Stimulated activated CD4-positive, alpha-beta T cell treated with anti-CD3 and anti-CD28 coated beads, Interleukin-1b, Interleukin-23, amount 100 ng/mL, for 1 hour (primary cell): ENCODE measurements around the gene MFSD12.
A peak's percentile ranks its signal among the peaks of the same experiment; 100 is the strongest.

Experiments used
- DNase-seq, 2 donors: peaks; one replicate each; pipeline ENCODE4 v3.0.0-alpha.2; 2020; ENCODE audit warnings: low read depth in 2 of 2

MFSD12 gene

GRCh38 chr19:3557461-3558248, at the start of gene MFSD12:
TSS of gene MFSD12 (minus strand) at chr19:3557586. CDS start at chr19:3557403, 183 bp downstream.
- DNase-seq: peak; percentile 85 to 89

- peak in 1 of 2 donors; percentile 42 for DNase-seq
These were observed 49.4 kb upstream of the MFSD12 start, which contains the start of gene TBXA2R for GRCh38 chr19:3606690-3607289. TSS of gene TBXA2R (minus strand) at chr19:3606875. CDS start at chr19:3600634, 6,241 bp downstream.

DNA sequence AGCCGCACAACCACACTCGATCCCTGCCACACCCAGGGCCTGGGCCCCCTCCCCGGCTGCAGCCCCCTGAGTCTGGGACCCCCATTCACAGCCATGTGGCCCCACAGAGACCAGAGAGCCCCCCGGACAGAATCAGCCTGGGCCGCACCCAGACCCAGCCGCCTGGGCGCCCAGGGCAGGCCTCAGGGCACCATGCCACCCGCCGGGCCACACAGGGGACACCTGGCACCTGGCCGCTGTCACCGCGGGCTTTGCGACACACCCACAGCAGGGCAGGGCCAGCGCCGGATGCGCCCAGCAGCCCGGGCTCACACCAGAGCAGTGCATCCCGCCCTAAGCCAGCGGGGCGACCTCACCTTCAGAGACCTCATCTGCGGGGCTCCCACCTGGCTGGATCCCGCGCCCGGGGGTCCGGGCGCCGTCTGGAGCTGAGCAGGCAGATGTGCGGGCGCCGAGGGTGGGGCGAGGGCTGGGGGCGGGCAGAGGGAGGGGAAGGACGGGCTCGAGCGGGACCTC, 48.8 kb upstream of the MFSD12 start:
- DNase-seq: no peak

DNA sequence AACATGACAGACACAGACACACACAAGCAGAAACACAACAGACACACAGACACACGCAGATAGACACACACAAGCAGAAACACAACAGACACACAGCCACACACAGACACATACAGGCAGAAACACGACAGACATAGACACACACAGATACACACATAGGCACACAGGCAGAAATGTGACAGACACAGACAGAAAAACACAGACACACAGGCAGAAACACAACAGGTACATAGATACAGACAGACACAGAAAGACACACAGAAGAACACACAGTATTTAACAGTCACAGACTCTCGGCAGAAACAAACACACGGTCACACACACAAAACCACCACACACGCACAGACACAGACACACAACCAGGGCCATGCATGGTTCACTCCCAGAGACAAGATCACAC, 48.4 kb upstream of the MFSD12 start:
- no peak for DNase-seq

- no peak for DNase-seq
These were observed 48.0 kb upstream of the MFSD12 start for GRCh38 chr19:3605361-3605760.

- no peak for DNase-seq
These were observed 47.6 kb upstream of the MFSD12 start for GRCh38 chr19:3604987-3605343.

GRCh38 chr19:3604227-3604986, 47.0 kb upstream of the MFSD12 start:
- DNase-seq: no peak

DNA sequence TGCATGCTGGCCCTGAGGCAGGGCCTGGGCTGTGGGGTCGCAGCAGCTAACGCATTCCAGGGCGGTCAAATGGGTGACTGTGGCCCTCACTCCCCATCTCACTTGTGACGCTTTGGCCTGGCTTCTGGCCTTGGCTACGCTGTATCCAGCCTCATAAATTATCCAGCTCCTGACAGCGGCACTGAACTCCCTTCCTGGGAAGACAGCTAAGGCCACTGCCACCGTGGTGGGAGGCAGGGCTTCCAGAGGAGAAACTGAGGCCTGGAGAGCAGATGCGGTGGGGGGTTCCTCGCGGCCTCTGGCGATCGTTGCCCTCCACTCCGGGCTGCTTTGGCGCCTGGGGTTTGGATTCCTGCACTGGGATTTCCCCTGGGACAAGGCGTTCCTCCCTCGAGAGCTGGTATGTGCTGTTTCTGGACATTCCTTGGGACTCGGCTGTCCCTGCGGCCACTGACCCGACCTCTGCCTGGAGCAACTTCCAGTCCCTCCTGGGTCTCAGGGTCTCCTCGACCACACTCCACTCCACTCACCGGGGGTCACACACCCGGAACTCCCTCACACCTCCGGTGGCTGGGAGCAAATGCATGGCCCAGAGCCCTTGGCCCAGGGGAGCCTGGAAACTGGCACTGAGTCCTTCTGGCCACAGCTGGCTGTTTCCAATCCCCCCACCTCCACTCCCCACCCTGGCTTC, 45.9 kb upstream of the MFSD12 start:
- no peak for DNase-seq

- no peak for DNase-seq
These were observed 43.6 kb upstream of the MFSD12 start for GRCh38 chr19:3601021-3601420.

GRCh38 chr19:3599776-3600187, 42.4 kb upstream of the MFSD12 start:
- no peak for DNase-seq

- DNase-seq: no peak
These were observed 38.2 kb upstream of the MFSD12 start for GRCh38 chr19:3595521-3596061.

DNA sequence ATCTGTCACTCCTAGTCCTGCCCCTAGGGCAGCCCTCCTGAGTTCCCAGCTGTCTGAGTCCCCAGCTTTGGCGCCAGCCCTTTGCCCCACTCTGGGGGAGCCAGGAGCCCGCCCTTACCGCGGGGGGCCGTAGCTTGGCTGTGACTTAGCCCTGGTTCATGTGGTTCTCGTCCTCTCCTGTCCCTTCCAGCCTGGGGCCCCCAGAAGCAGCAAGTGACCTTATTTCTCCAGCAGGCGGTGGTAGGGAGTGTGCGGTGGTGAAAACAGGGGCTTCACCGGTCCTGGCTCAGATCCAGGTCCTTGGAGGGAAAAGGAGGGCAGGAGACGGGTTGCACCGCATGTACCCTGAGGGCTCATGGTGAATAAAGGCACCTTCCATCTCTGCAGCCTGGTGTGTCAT, 35.8 kb upstream of the MFSD12 start:
- no peak for DNase-seq

- no peak for DNase-seq
These were observed 34.7 kb upstream of the MFSD12 start for GRCh38 chr19:3591876-3592613.

- no peak for DNase-seq
These were observed 33.7 kb upstream of the MFSD12 start for GRCh38 chr19:3590991-3591659.

DNA sequence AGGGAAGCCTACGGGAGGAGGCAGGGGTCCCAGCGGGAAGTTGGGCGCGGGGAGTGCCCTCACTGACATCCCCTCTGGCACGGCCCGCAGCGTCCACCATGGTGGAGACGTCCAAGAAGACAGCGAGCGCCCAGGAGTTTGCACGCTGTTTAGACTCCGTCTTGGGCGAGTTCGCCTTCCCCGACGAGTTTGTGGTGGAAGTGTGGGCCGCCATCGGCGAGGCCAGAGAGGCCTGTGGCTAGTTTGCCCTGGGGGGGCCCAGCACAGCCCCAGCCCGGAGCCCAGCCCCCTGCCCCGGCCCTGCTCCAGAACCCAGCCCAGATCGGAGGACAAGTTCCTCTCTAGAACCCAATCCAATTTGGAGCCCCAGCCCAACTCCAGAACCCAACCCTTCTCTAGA, 32.6 kb upstream of the MFSD12 start:
- DNase-seq: no peak

DNA sequence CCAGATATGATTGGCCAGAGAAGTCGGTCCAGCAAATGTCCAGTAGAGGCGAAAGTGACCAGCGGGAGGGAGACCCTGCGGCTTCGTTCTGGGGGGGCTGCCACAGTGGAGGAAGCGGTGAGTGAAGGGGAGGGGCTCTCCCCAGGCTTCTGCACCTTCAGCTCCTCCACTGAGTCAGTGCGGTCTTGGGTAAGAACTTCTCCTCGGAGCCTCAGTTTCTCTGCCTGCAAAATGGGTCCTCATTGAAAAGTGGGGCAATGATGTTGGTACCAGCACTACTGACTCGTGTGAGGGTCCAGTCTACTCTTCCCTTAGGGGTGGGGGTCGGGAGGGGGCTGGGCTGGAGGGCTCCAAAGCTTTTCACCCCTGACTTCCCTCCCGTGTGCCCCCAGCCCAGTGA, 32.1 kb upstream of the MFSD12 start:
- DNase-seq: no peak

DNA sequence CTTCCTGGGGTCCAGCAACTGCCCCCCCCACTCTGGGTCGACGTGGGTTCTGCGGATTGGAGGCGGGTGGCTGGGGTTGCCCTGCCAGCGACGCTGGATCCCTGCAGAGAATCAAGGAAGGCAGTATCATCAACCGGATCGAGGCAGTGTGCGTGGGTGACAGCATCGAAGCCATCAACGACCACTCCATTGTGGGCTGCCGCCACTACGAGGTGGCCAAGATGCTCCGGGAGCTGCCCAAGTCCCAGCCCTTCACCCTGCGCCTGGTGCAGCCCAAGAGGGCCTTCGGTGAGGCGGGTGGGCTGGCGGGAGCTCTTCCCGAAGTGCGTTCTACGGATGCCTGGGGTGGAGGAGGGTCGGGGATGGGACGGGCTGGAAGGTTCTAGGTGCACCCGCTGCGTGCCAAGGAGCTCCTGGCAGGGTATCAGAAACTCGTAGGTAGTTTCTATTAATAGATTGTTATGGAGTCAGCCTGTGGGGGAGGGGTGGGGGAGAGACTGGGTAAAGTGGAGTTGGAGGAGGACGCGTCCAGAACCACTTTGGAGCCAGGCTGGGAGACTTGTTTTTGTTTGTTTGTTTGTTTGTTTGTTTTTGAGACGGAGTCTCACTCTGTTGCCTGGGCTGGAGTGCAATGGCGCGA, 29.4 kb upstream of the MFSD12 start:
- no peak for DNase-seq

DNA sequence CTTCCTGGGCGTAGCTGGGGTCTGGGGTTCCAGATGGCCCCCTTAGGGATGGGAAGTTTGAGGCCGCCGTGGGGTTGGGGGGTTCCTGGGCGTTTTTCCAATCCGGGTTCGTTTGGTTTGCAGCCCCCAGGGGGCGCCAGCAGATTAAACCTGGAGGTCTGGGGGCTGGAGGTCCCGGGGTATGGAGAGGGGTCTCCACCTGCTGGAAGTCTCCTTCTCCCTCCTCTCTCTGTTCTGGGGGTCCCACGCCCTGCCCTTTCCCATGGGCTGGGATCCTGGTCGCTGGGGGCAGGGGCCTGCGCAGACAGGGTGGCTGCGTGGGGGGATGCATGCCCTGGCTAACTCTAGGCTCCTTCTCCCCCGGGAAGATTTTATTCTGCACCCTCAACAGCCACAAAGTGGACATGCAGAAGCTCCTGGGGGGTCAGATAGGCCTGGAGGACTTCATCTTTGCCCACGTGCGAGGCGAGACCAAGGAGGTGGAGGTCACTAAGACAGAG, 28.8 kb upstream of the MFSD12 start:
- peak in 1 of 2 donors; percentile 28 for DNase-seq

GRCh38 chr19:3585301-3586126, 28.1 kb upstream of the MFSD12 start, which contains the start of gene GIPC3:
TSS of gene GIPC3 (plus strand) at chr19:3585478. CDS start at chr19:3585598, 120 bp downstream.
- no peak for DNase-seq
